Effector memory CD8-positive, alpha-beta T cell (primary cell): ENCODE measurements around the gene TASL.
A peak's percentile ranks its signal among the peaks of the same experiment; 100 is the strongest.
"Not testable (repeated sequence)": the region's sequence is repeated elsewhere in the genome, so short reads cannot be mapped to it uniquely, and the experiment has no call there.

Source experiments
- ATAC-seq: fragments of 150-1000 bp; cut with Tn5 transposase; replicated peaks from 2 replicates; pipeline ENCODE4 v1.10.0; 2021; ENCODE audit warnings: mild to moderate bottlenecking, moderate library complexity
- DNase-seq, 3 experiments: peaks; one replicate each; pipeline ENCODE4 v3.0.0; 2021
- H3K27ac Mint-ChIP-seq, 2 donors: one replicate each; pipeline ENCODE4 v1.8.0; 2022; ENCODE audit warnings: mild to moderate bottlenecking in 2 of 2, mixed read lengths in 2 of 2, moderate library complexity in 2 of 2
- H3K27me3 Mint-ChIP-seq, 2 donors: one replicate each; pipeline ENCODE4 v1.8.0; 2022; ENCODE audit warnings: mixed read lengths in 2 of 2
- H3K36me3 Mint-ChIP-seq: one replicate; pipeline ENCODE4 v1.8.0; 2022; ENCODE audit warnings: mild to moderate bottlenecking, moderate library complexity, mixed read lengths; ENCODE audit not compliant: insufficient read depth
- H3K4me1 Mint-ChIP-seq, 2 donors: one replicate each; pipeline ENCODE4 v1.8.0; 2022; ENCODE audit warnings: low read depth in 2 of 2, mixed read lengths in 2 of 2
- H3K4me3 Mint-ChIP-seq, 2 donors: one replicate each; pipeline ENCODE4 v1.8.0; 2022; ENCODE audit warnings: mild to moderate bottlenecking in 2 of 2, mixed read lengths in 2 of 2, moderate library complexity in 2 of 2
- H3K9me3 Mint-ChIP-seq, 2 donors: one replicate each; pipeline ENCODE4 v1.8.0; 2022; ENCODE audit warnings: mixed read lengths in 2 of 2
- total RNA-seq, 9 experiments: gene quantifications; one replicate each; lab custom pipeline; 2026; lab: John Stamatoyannopoulos, UW

The TASL gene
- 0 to 4.0 (median 1.4) reads per million in 9 experiments for total RNA-seq

- no peaks in the 10 kb centered on the region for H3K27me3 Mint-ChIP-seq
- ATAC-seq = peak; percentile 87
- peak within 1 kb of the TSS; percentile 70 to 77 for H3K4me3 Mint-ChIP-seq
- peaks cover 0 to 6% of the 10 kb centered on the region in 2 donors for H3K4me1 Mint-ChIP-seq
- no peaks in the 10 kb centered on the region for H3K9me3 Mint-ChIP-seq
- peak within 1 kb of the TSS; percentile 65 to 70 for H3K27ac Mint-ChIP-seq
- no peaks in the 10 kb centered on the region for H3K36me3 Mint-ChIP-seq
- peak; percentile 0 to 1 (median 1) for DNase-seq
Observed at GRCh38 chrX:30577362-30577991, at the start of gene TASL. TASL (minus strand) TSS chrX:30577766; CDS start chrX:30560355, 17,411 bp downstream.

GRCh38 chrX:30626402-30626801 is 48.8 kb upstream of the TASL start:
- no peaks in the 10 kb centered on the region for H3K4me1 Mint-ChIP-seq
- no peak overlapping the region for H3K4me3 Mint-ChIP-seq

GRCh38 chrX:30622361-30622760 is 44.8 kb upstream of the TASL start:
- no peak for ATAC-seq
- no peaks in the 10 kb centered on the region for H3K27me3 Mint-ChIP-seq
- DNase-seq = no peak
- peaks cover 0 to 1% of the 10 kb centered on the region in 2 donors for H3K9me3 Mint-ChIP-seq
- H3K36me3 Mint-ChIP-seq = no peaks in the 10 kb centered on the region
- no peak overlapping the region for H3K4me3 Mint-ChIP-seq
- H3K4me1 Mint-ChIP-seq = no peaks in the 10 kb centered on the region
- H3K27ac Mint-ChIP-seq = no peak overlapping the region

More at GRCh38 chrX:30626402-30626801, 48.8 kb upstream of the TASL start:
- ATAC-seq (no peak), DNase-seq (no peak)
- Mint-ChIP-seq H3K27me3 (no peaks in the 10 kb centered on the region), H3K36me3 (no peaks in the 10 kb centered on the region), H3K27ac (no peak overlapping the region), H3K9me3 (peaks cover 0 to 1% of the 10 kb centered on the region in 2 donors)

GRCh38 chrX:30620980-30621618 is 43.5 kb upstream of the TASL start:
- Mint-ChIP-seq H3K4me3 (no peak overlapping the region), H3K27me3 (no peaks in the 10 kb centered on the region), H3K4me1 (no peaks in the 10 kb centered on the region), H3K36me3 (no peaks in the 10 kb centered on the region), H3K27ac (no peak overlapping the region), H3K9me3 (peaks cover 0 to 1% of the 10 kb centered on the region in 2 donors)
- ATAC-seq (no peak), DNase-seq (no peak)

GRCh38 chrX:30620125-30620524 is 42.6 kb upstream of the TASL start:
- no peak overlapping the region for H3K4me3 Mint-ChIP-seq
- DNase-seq = no peak
- peaks cover 0 to 1% of the 10 kb centered on the region in 2 donors for H3K9me3 Mint-ChIP-seq
- no peak for ATAC-seq
- no peaks in the 10 kb centered on the region for H3K36me3 Mint-ChIP-seq
- H3K27me3 Mint-ChIP-seq = no peaks in the 10 kb centered on the region
- no peaks in the 10 kb centered on the region for H3K4me1 Mint-ChIP-seq
- no peak overlapping the region for H3K27ac Mint-ChIP-seq

- Mint-ChIP-seq H3K27me3 (no peaks in the 10 kb centered on the region), H3K4me1 (no peaks in the 10 kb centered on the region), H3K4me3 (no peak overlapping the region), H3K36me3 (no peaks in the 10 kb centered on the region), H3K27ac (no peak overlapping the region), H3K9me3 (no peaks in the 10 kb centered on the region)
- DNase-seq = no peak
- no peak for ATAC-seq
Observed at GRCh38 chrX:30618160-30618765, 40.7 kb upstream of the TASL start.

- Mint-ChIP-seq H3K27ac (no peak overlapping the region), H3K9me3 (no peaks in the 10 kb centered on the region), H3K36me3 (no peaks in the 10 kb centered on the region), H3K4me1 (no peaks in the 10 kb centered on the region), H3K27me3 (no peaks in the 10 kb centered on the region), H3K4me3 (no peak overlapping the region)
- ATAC-seq (no peak), DNase-seq (no peak)
Observed at GRCh38 chrX:30615229-30615628, 37.7 kb upstream of the TASL start.

GRCh38 chrX:30613721-30614120 is 36.2 kb upstream of the TASL start:
- H3K9me3 Mint-ChIP-seq = no peaks in the 10 kb centered on the region
- H3K36me3 Mint-ChIP-seq = no peaks in the 10 kb centered on the region
- no peaks in the 10 kb centered on the region for H3K4me1 Mint-ChIP-seq
- ATAC-seq (no peak), DNase-seq (no peak)
- H3K4me3 Mint-ChIP-seq = no peak overlapping the region
- no peaks in the 10 kb centered on the region for H3K27me3 Mint-ChIP-seq
- H3K27ac Mint-ChIP-seq = no peak overlapping the region

- no peak for ATAC-seq
- Mint-ChIP-seq H3K27me3 (no peaks in the 10 kb centered on the region), H3K27ac (no peak overlapping the region), H3K9me3 (no peaks in the 10 kb centered on the region), H3K36me3 (no peaks in the 10 kb centered on the region), H3K4me1 (no peaks in the 10 kb centered on the region), H3K4me3 (no peak overlapping the region)
- no peak for DNase-seq
Observed at GRCh38 chrX:30612250-30612655, 34.7 kb upstream of the TASL start.

GRCh38 chrX:30610026-30610425 is 32.5 kb upstream of the TASL start:
- H3K36me3 Mint-ChIP-seq = no peaks in the 10 kb centered on the region
- H3K27me3 Mint-ChIP-seq = no peaks in the 10 kb centered on the region
- ATAC-seq = no peak
- no peaks in the 10 kb centered on the region for H3K9me3 Mint-ChIP-seq
- no peak overlapping the region for H3K27ac Mint-ChIP-seq
- no peak for DNase-seq
- H3K4me1 Mint-ChIP-seq = no peaks in the 10 kb centered on the region
- H3K4me3 Mint-ChIP-seq = no peak overlapping the region

GRCh38 chrX:30607155-30607554 is 29.6 kb upstream of the TASL start:
- Mint-ChIP-seq H3K4me1 (no peaks in the 10 kb centered on the region), H3K9me3 (no peaks in the 10 kb centered on the region), H3K27ac (no peak overlapping the region), H3K36me3 (no peaks in the 10 kb centered on the region), H3K27me3 (no peaks in the 10 kb centered on the region), H3K4me3 (no peak overlapping the region)
- DNase-seq = no peak
- no peak for ATAC-seq

GRCh38 chrX:30600269-30601176 is 23.0 kb upstream of the TASL start:
- not testable (repeated sequence) for DNase-seq, H3K4me3 Mint-ChIP-seq, ATAC-seq, H3K36me3 Mint-ChIP-seq, H3K27me3 Mint-ChIP-seq, H3K4me1 Mint-ChIP-seq, H3K27ac Mint-ChIP-seq, H3K9me3 Mint-ChIP-seq
